SHP77 treated with DMSO at 0.1 percent for 48 hours (cell line): Measurements from ENCODE around the gene UBE2M.

Experiments
- DNase-seq: peaks from one replicate; lab custom pipeline; 2025; lab: John Stamatoyannopoulos, UW

UBE2M gene

GRCh38 chr19:58570770-58571574 is 12.6 kb upstream of the UBE2M start:
- no peak for DNase-seq

- no peak for DNase-seq
These were observed 11.7 kb upstream of the UBE2M start for GRCh38 chr19:58569943-58570670.

- DNase-seq, result no peak
These were observed 11.0 kb upstream of the UBE2M start for GRCh38 chr19:58569191-58569942.

- DNase-seq, result no peak
These were observed 10.2 kb upstream of the UBE2M start for GRCh38 chr19:58568453-58569130.

GRCh38 chr19:58566989-58567388 is 8.6 kb upstream of the UBE2M start:
- DNase-seq, result no peak

GRCh38 chr19:58563823-58564222 is 5.4 kb upstream of the UBE2M start:
- DNase-seq, result no peak

GRCh38 chr19:58563034-58563573 is 4.7 kb upstream of the UBE2M start:
- no peak for DNase-seq

GRCh38 chr19:58562122-58563033 is 4.0 kb upstream of the UBE2M start:
- DNase-seq, result no peak

GRCh38 chr19:58561373-58562121 is 3.1 kb upstream of the UBE2M start:
- DNase-seq, result no peak

- DNase-seq, result no peak
These were observed 2.5 kb upstream of the UBE2M start for GRCh38 chr19:58560921-58561320.

GRCh38 chr19:58560007-58560887 is 1.8 kb upstream of the UBE2M start:
- DNase-seq, result no peak

- DNase-seq, result no peak
These were observed 1.0 kb upstream of the UBE2M start for GRCh38 chr19:58559275-58560006.

GRCh38 chr19:58558623-58559274 is 338 bp upstream of the UBE2M start:
- DNase-seq, result no peak

- no peak for DNase-seq
These were observed 968 bp downstream of the UBE2M start for GRCh38 chr19:58557221-58558065.

GRCh38 chr19:58556622-58557220 is 1.7 kb downstream of the UBE2M start:
- DNase-seq, result no peak

GRCh38 chr19:58555920-58556621 is 2.3 kb downstream of the UBE2M start:
- no peak for DNase-seq
